WTC11 (cell line): Measurements from ENCODE around the gene FAM124A. TPM values are rescaled to one million over a fixed set of nuclear protein-coding genes. Genes with fewer than 3 reads are reported as not detected.

ENCODE experiments used
- ATAC-seq: fragments of 200-7000 bp; cut with Tn5 transposase; 2 replicates; pipeline ENCODE4 v1.10.0; 2021; ENCODE audit warnings: mild to moderate bottlenecking, moderate library complexity
- CTCF ChIA-PET: fragments of 300-600 bp; sonication (Branson Sonifier 250); formaldehyde crosslinking; loops from one replicate; lab custom pipeline; 2021; ENCODE audit warnings: antibody characterized with exemption; lab: Charles Lee
- POLR2A ChIA-PET: fragments of 350-600 bp; sonication (Branson Sonifier 250); formaldehyde crosslinking; loops from one replicate; lab custom pipeline; 2021; ENCODE audit warnings: antibody characterized with exemption; lab: Charles Lee
- DNase-seq: peaks from one replicate; pipeline ENCODE4 v3.0.0; 2021; ENCODE audit warnings: low spot score
- H3K27ac Mint-ChIP-seq: 2 replicates; pipeline ENCODE4 v1.8.0; 2021; ENCODE audit warnings: mixed read lengths
- H3K27me3 Mint-ChIP-seq: 2 replicates; pipeline ENCODE4 v1.8.0; 2021; ENCODE audit warnings: low read depth, mild to moderate bottlenecking, moderate library complexity, mixed read lengths
- H3K36me3 Mint-ChIP-seq: 2 replicates; pipeline ENCODE4 v1.8.0; 2021; ENCODE audit warnings: mixed read lengths
- H3K4me1 Mint-ChIP-seq: 2 replicates; pipeline ENCODE4 v1.8.0; 2022; ENCODE audit warnings: mixed read lengths
- H3K4me3 Mint-ChIP-seq: 2 replicates; pipeline ENCODE4 v1.8.0; 2021; ENCODE audit warnings: mild to moderate bottlenecking, moderate library complexity, mixed read lengths
- H3K9me3 Mint-ChIP-seq: 2 replicates; pipeline ENCODE4 v1.8.0; 2021; ENCODE audit warnings: mixed read lengths
- ATF1 ChIP-seq: sonication (generic); formaldehyde crosslinking; IDR thresholded peaks from 2 replicates; pipeline ENCODE4 v1.8.1; 2023; ENCODE audit warnings: mild to moderate bottlenecking, moderate library complexity, missing genetic modification reagents
- ATF3 ChIP-seq: sonication (generic); formaldehyde crosslinking; conservative IDR thresholded peaks from 2 replicates; pipeline ENCODE4 v1.8.1; 2022; ENCODE audit warnings: mild to moderate bottlenecking, missing genetic modification reagents
- CBFB ChIP-seq: sonication (generic); formaldehyde crosslinking; IDR thresholded peaks from 2 replicates; pipeline ENCODE4 v1.8.1; 2022; ENCODE audit warnings: mild to moderate bottlenecking, low read depth, missing genetic modification reagents
- EMX1 ChIP-seq: fragments of 250-450 bp; sonication (Bioruptor Pico); IDR thresholded peaks from 2 replicates; pipeline ENCODE4 v1.8.0; 2021; ENCODE audit warnings: mild to moderate bottlenecking
- ERG ChIP-seq: fragments of 250-450 bp; sonication (Bioruptor Pico); IDR thresholded peaks from 2 replicates; pipeline ENCODE4 v1.8.0; 2021; ENCODE audit warnings: mild to moderate bottlenecking
- GRHL2 ChIP-seq: fragments of 250-450 bp; sonication (Bioruptor Pico); IDR thresholded peaks from 2 replicates; pipeline ENCODE4 v1.8.0; 2022; ENCODE audit warnings: mild to moderate bottlenecking, moderate library complexity; ENCODE audit not compliant: insufficient replicate concordance, severe bottlenecking
- GTF2I ChIP-seq: fragments of 250-450 bp; sonication (Bioruptor Pico); conservative IDR thresholded peaks from 2 replicates; pipeline ENCODE4 v1.4.0; 2021; ENCODE audit warnings: mild to moderate bottlenecking
- IRF1 ChIP-seq: sonication (generic); formaldehyde crosslinking; IDR thresholded peaks from 2 replicates; pipeline ENCODE4 v1.8.0; 2023; ENCODE audit warnings: missing genetic modification reagents
- MYBL2 ChIP-seq: sonication (generic); formaldehyde crosslinking; IDR thresholded peaks from 2 replicates; pipeline ENCODE4 v1.8.1; 2023; ENCODE audit warnings: mild to moderate bottlenecking, moderate library complexity, missing genetic modification reagents
- NFYB ChIP-seq: sonication (generic); formaldehyde crosslinking; conservative IDR thresholded peaks from 2 replicates; pipeline ENCODE4 v1.8.0; 2022; ENCODE audit warnings: low read depth, missing genetic modification reagents
- NR1H2 ChIP-seq: sonication (generic); formaldehyde crosslinking; IDR thresholded peaks from 2 replicates; pipeline ENCODE4 v1.9.0; 2021; ENCODE audit warnings: mild to moderate bottlenecking, moderate library complexity, missing genetic modification reagents
- RELA ChIP-seq: sonication (generic); formaldehyde crosslinking; IDR thresholded peaks from 2 replicates; pipeline ENCODE4 v1.8.1; 2022; ENCODE audit warnings: missing genetic modification reagents, mild to moderate bottlenecking, borderline replicate concordance
- RORB ChIP-seq: fragments of 250-450 bp; sonication (Bioruptor Pico); IDR thresholded peaks from 2 replicates; pipeline ENCODE4 v1.9.0; 2021; ENCODE audit warnings: mild to moderate bottlenecking
- SOX15 ChIP-seq: fragments of 250-450 bp; sonication (Bioruptor Pico); IDR thresholded peaks from 2 replicates; pipeline ENCODE4 v1.9.0; 2021; ENCODE audit warnings: mild to moderate bottlenecking
- SP1 ChIP-seq: sonication (generic); formaldehyde crosslinking; conservative IDR thresholded peaks from 2 replicates; pipeline ENCODE4 v1.8.1; 2022; ENCODE audit warnings: missing genetic modification reagents
- TP53 ChIP-seq: sonication (generic); formaldehyde crosslinking; IDR thresholded peaks from 2 replicates; pipeline ENCODE4 v1.8.1; 2023; ENCODE audit warnings: mild to moderate bottlenecking, missing genetic modification reagents
- ZBTB43 ChIP-seq: sonication (generic); formaldehyde crosslinking; IDR thresholded peaks from 2 replicates; pipeline ENCODE4 v1.8.1; 2023; ENCODE audit warnings: mild to moderate bottlenecking, missing genetic modification reagents
- ZNF138 ChIP-seq: sonication (generic); formaldehyde crosslinking; conservative IDR thresholded peaks from 2 replicates; pipeline ENCODE4 v1.8.1; 2022; ENCODE audit warnings: mild to moderate bottlenecking, moderate library complexity, missing genetic modification reagents
- ZNF219 ChIP-seq: sonication (generic); formaldehyde crosslinking; IDR thresholded peaks from 2 replicates; pipeline ENCODE4 v1.8.0; 2023; ENCODE audit warnings: missing genetic modification reagents, mild to moderate bottlenecking, borderline replicate concordance
- ZNF232 ChIP-seq: sonication (generic); formaldehyde crosslinking; IDR thresholded peaks from 2 replicates; pipeline ENCODE4 v1.8.0; 2022; ENCODE audit warnings: mild to moderate bottlenecking, missing genetic modification reagents
- ZNF416 ChIP-seq: fragments of 250-450 bp; sonication (Bioruptor Pico); IDR thresholded peaks from 2 replicates; pipeline ENCODE4 v1.9.0; 2021; ENCODE audit warnings: mild to moderate bottlenecking, inconsistent platforms
- ZNF532 ChIP-seq: fragments of 250-450 bp; sonication (Bioruptor Pico); IDR thresholded peaks from 2 replicates; pipeline ENCODE4 v1.9.0; 2021; ENCODE audit warnings: mild to moderate bottlenecking, borderline replicate concordance
- total RNA-seq: library from RNA; stranded (reverse); gene quantifications from 3 replicates; pipeline ENCODE4 v1.2.3, GENCODE V29; 2021

Gene FAM124A
- total RNA-seq, 1 experiment from 2014 or later = 45.8 TPM

- no peaks in the 10 kb centered on the region for H3K9me3 Mint-ChIP-seq
- no peak for DNase-seq
Measured at GRCh38 chr13:51277928-51278327, 55.7 kb downstream of the FAM124A start.

GRCh38 chr13:51278426-51279130, 56.4 kb downstream of the FAM124A start:
- no peak for DNase-seq
- ChIA-PET POLR2A (no interaction called here), CTCF (interaction anchor here (0.8 to 1.7 kb wide), 2 partner anchors 8 to 153 kb away, joined by 4 to 12 read pairs; no protein-coding TSS in a partner anchor)
- Mint-ChIP-seq H3K36me3 (peaks cover 44% of the 10 kb centered on the region), H3K4me1 (peaks cover 56% of the 10 kb centered on the region), H3K27me3 (no peaks in the 10 kb centered on the region), H3K4me3 (no peak overlapping the region)
- TF ChIP-seq ERG (CRISPR knock-in tag) (no peak), MYBL2 (CRISPR knock-in tag) (no peak), ZNF138 (no peak), IRF1 (CRISPR knock-in tag) (no peak), RORB (CRISPR knock-in tag) (no peak)
- TF ChIP-seq, all 79 proteins: peak for 0
- H3K9me3 Mint-ChIP-seq = no peaks in the 10 kb centered on the region
- ATAC-seq = no peak
- no peak overlapping the region; the same call in 1 of the 2 replicates for H3K27ac Mint-ChIP-seq

More at GRCh38 chr13:51277928-51278327, 55.7 kb downstream of the FAM124A start:
- Mint-ChIP-seq H3K4me3 (no peak overlapping the region), H3K27ac (no peak overlapping the region), H3K36me3 (peaks cover 44% of the 10 kb centered on the region), H3K4me1 (peaks cover 54% of the 10 kb centered on the region), H3K27me3 (no peaks in the 10 kb centered on the region)
- ChIA-PET POLR2A (no interaction called here), CTCF (interaction anchor here (0.8 to 1.7 kb wide), 2 partner anchors 9 to 152 kb away, joined by 4 to 12 read pairs; no protein-coding TSS in a partner anchor)
- TF ChIP-seq NFYB = no peak
- TF ChIP-seq ZNF219 (CRISPR knock-in tag) = no peak
- no peak for TF ChIP-seq ZNF232
- TF ChIP-seq CBFB = no peak
- no peak for TF ChIP-seq SP1 (CRISPR knock-in tag)
- no peak for TF ChIP-seq GTF2I (CRISPR knock-in tag)
- no peak for TF ChIP-seq ATF3 (CRISPR knock-in tag)
- TF ChIP-seq GRHL2 (CRISPR knock-in tag) = no peak
- no peak for TF ChIP-seq EMX1 (CRISPR knock-in tag)
- TF ChIP-seq ZNF532 (CRISPR knock-in tag) = no peak
- TF ChIP-seq SOX15 (CRISPR knock-in tag) = no peak
- no peak for TF ChIP-seq RELA
- no peak for TF ChIP-seq ZBTB43 (CRISPR knock-in tag)
- TF ChIP-seq NR1H2 (CRISPR knock-in tag) = no peak
- TF ChIP-seq TP53 = no peak
- TF ChIP-seq ATF1 (CRISPR knock-in tag) = no peak
- TF ChIP-seq ZNF416 (CRISPR knock-in tag) = no peak
- ATAC-seq = no peak; the same call in 1 of the 2 replicates
